Activated naive CD8-positive, alpha-beta T cell (primary cell): ENCODE measurements around the gene MMP20.

Experiments used
- H3K27ac Mint-ChIP-seq: one replicate; pipeline ENCODE4 v1.8.0; 2021; ENCODE audit warnings: mixed read lengths
- H3K27me3 Mint-ChIP-seq: one replicate; pipeline ENCODE4 v1.8.0; 2021; ENCODE audit warnings: mixed read lengths
- H3K36me3 Mint-ChIP-seq: one replicate; pipeline ENCODE4 v1.8.0; 2021; ENCODE audit warnings: mixed read lengths
- H3K4me1 Mint-ChIP-seq: one replicate; pipeline ENCODE4 v1.8.0; 2021; ENCODE audit warnings: low read depth, mixed read lengths
- H3K4me3 Mint-ChIP-seq: one replicate; pipeline ENCODE4 v1.8.0; 2021; ENCODE audit warnings: mild to moderate bottlenecking, mixed read lengths
- H3K9me3 Mint-ChIP-seq: one replicate; pipeline ENCODE4 v1.8.0; 2021; ENCODE audit warnings: low read depth, mixed read lengths

MMP20 gene

GRCh38 chr11:102568851-102569250, 56.3 kb downstream of the MMP20 start:
- no peak overlapping the region for H3K27ac Mint-ChIP-seq
- H3K4me3 Mint-ChIP-seq: no peak overlapping the region
- peaks cover 4% of the 10 kb centered on the region for H3K4me1 Mint-ChIP-seq
- H3K27me3 Mint-ChIP-seq: no peaks in the 10 kb centered on the region
- H3K9me3 Mint-ChIP-seq: peaks cover 16% of the 10 kb centered on the region
- peaks cover 19% of the 10 kb centered on the region for H3K36me3 Mint-ChIP-seq

GRCh38 chr11:102566112-102566511, 59.0 kb downstream of the MMP20 start:
- no peak overlapping the region for H3K4me3 Mint-ChIP-seq
- H3K36me3 Mint-ChIP-seq: peaks cover 19% of the 10 kb centered on the region
- H3K4me1 Mint-ChIP-seq: peaks cover 24% of the 10 kb centered on the region
- no peaks in the 10 kb centered on the region for H3K27me3 Mint-ChIP-seq
- no peak overlapping the region for H3K27ac Mint-ChIP-seq
- peaks cover 11% of the 10 kb centered on the region for H3K9me3 Mint-ChIP-seq

DNA sequence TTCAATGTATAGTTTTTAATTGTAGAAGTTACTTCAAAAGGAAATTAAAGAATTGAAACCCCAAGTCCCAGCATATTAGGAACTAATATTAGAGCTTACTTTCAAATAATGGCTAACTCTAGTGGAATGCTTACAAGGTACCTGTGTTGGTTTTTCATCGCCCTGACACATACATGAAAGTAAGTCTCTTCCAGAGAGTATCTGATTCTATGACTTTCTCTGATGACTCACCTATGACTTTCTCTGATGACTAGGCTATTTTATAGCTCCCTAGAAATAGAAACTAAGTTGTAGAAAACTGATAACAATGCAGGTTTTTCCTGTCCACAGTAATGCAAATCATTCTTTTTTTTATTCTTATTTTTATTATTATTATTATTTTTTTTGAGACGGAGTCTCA, 61.0 kb downstream of the MMP20 start:
- H3K27ac Mint-ChIP-seq: no peak overlapping the region
- H3K4me3 Mint-ChIP-seq: no peak overlapping the region
- H3K27me3 Mint-ChIP-seq: no peaks in the 10 kb centered on the region
- H3K9me3 Mint-ChIP-seq: peaks cover 7% of the 10 kb centered on the region
- peaks cover 42% of the 10 kb centered on the region for H3K4me1 Mint-ChIP-seq
- H3K36me3 Mint-ChIP-seq: peaks cover 13% of the 10 kb centered on the region

DNA sequence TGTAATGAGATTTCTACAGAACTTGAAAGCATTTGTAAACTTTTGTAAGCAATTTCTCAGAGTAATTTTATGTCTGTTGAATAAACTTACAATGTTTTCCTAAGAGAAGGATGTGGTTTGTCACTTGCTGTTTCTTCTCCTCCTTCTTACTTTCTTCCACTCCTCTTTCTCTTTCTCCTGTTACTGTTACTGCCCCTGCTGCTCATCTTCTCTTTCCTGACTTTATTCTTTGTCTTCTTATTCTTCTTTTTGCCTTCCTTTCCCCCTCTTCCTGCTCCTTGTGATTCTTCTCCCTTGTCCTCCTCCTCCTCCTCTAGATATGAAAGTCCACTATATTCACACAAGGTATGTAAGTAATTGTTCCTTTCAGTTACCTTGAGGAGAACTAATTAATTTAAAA, 63.5 kb downstream of the MMP20 start:
- Mint-ChIP-seq H3K27me3 (no peaks in the 10 kb centered on the region), H3K4me3 (no peak overlapping the region), H3K4me1 (peaks cover 44% of the 10 kb centered on the region), H3K36me3 (peaks cover 4% of the 10 kb centered on the region), H3K9me3 (no peaks in the 10 kb centered on the region), H3K27ac (peak overlapping the region; percentile 25)

- Mint-ChIP-seq H3K27me3 (no peaks in the 10 kb centered on the region), H3K4me1 (peaks cover 44% of the 10 kb centered on the region), H3K36me3 (no peaks in the 10 kb centered on the region), H3K9me3 (no peaks in the 10 kb centered on the region), H3K4me3 (peak overlapping the region; percentile 82), H3K27ac (peak overlapping the region; percentile 94)
Measured at GRCh38 chr11:102560555-102561011, 64.5 kb downstream of the MMP20 start.

DNA sequence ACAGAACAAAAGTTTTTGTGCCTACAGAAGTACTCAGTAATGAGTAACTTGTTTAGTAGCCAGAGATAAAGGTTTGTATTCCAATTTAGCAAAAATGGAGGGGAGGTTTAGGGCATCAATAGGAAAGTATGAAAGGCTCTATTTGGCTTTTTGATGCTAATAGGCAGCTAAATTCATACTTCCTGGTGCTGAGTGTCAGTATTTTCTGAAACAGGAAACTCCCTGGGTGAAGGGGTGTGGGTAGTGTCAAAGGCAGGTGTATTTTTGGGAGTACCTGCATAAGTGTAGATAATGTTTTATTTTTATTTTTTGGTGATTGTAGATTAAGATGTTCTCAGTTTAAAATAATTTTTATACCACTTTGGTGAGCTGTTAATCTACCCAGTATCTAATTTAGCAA, 65.3 kb downstream of the MMP20 start:
- Mint-ChIP-seq H3K4me3 (peak overlapping the region; percentile 38), H3K9me3 (no peaks in the 10 kb centered on the region), H3K27ac (peak overlapping the region; percentile 94), H3K27me3 (no peaks in the 10 kb centered on the region), H3K36me3 (no peaks in the 10 kb centered on the region), H3K4me1 (peaks cover 44% of the 10 kb centered on the region)

GRCh38 chr11:102555091-102555490, 70.0 kb downstream of the MMP20 start:
- H3K27ac Mint-ChIP-seq: no peak overlapping the region
- H3K36me3 Mint-ChIP-seq: no peaks in the 10 kb centered on the region
- no peaks in the 10 kb centered on the region for H3K27me3 Mint-ChIP-seq
- H3K4me1 Mint-ChIP-seq: peaks cover 12% of the 10 kb centered on the region
- no peaks in the 10 kb centered on the region for H3K9me3 Mint-ChIP-seq
- no peak overlapping the region for H3K4me3 Mint-ChIP-seq

DNA sequence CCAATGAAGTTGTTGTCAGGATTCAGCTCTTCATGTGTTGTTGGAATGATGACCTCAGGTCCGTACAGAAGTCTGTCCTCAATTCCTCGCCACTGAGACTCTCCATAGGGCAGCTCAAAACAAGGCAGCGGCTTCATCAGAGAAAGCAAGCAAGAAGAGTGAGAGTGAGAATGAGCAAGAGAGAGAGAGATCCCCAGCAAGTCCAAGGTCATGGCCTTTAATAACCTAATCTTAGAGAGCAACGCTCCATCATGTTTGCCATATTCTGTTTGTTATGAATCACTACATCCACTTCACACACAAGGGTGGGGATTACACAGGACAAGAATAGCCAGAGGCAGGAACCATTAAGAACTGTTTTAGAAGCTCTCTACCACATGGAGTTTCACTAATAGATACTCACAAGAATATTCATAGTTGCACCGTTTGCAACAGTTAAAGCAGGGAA, 71.3 kb downstream of the MMP20 start:
- Mint-ChIP-seq H3K27me3 (no peaks in the 10 kb centered on the region), H3K9me3 (no peaks in the 10 kb centered on the region), H3K4me3 (no peak overlapping the region), H3K27ac (no peak overlapping the region), H3K4me1 (no peaks in the 10 kb centered on the region), H3K36me3 (no peaks in the 10 kb centered on the region)

DNA sequence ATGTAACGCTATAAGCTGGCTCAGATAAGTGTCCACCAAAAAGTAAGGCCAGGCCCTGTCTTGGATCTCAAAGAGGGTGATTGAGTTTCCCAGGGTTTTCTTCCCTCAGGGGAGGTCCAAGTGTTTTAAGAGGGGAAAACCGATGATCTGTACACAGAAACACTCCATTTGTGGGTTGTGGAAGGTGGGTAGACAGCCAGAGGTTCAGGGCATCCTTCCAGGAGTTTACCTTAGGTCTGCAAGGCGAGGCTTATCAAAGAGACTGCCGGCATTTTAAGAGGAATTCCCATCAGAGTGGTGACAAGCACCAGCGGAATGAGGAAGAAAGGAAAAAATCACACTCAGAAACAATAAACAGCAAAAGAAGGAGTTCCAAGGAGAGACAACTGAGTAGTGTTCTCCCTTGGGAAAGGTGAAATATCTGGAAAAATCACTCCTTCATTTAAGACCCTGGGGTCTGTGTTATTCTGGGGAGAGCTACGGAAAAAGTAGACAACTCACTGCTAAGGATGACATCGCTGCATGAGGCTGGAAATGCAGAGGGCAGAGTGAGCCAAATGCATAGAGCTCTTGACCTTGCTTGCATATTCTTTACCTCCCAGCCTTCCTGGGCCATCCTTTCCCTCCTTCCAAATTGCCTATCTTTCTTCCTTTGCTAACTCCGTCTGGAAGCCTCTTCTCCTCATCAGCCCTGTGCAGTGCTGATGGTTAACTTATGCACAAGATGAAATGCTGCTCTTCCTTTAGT, 72.5 kb downstream of the MMP20 start:
- no peaks in the 10 kb centered on the region for H3K9me3 Mint-ChIP-seq
- H3K4me1 Mint-ChIP-seq: no peaks in the 10 kb centered on the region
- no peaks in the 10 kb centered on the region for H3K36me3 Mint-ChIP-seq
- H3K27ac Mint-ChIP-seq: no peak overlapping the region
- no peak overlapping the region for H3K4me3 Mint-ChIP-seq
- no peaks in the 10 kb centered on the region for H3K27me3 Mint-ChIP-seq

DNA sequence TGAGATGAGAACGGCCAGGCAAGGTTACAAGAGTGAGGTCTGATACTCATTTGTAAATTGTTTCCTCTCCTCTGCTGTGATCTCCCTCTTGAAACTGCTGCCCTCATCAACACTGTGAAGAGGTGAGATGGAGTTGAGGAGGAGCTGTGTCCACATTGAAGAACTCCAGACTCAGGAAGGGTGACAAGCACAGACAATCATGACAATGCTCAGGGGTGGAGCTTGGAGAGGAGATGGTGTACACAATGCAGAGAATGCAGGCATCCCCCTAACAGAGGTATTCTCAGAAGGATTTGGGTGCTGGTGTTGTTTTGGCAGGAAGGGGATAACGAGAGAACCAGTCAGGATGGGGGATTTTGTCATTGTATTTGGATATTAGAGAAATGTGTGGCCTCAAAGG, 73.1 kb downstream of the MMP20 start:
- no peaks in the 10 kb centered on the region for H3K4me1 Mint-ChIP-seq
- no peaks in the 10 kb centered on the region for H3K27me3 Mint-ChIP-seq
- H3K9me3 Mint-ChIP-seq: no peaks in the 10 kb centered on the region
- no peak overlapping the region for H3K4me3 Mint-ChIP-seq
- H3K27ac Mint-ChIP-seq: no peak overlapping the region
- no peaks in the 10 kb centered on the region for H3K36me3 Mint-ChIP-seq

- Mint-ChIP-seq H3K27ac (no peak overlapping the region), H3K27me3 (no peaks in the 10 kb centered on the region), H3K36me3 (no peaks in the 10 kb centered on the region), H3K4me1 (no peaks in the 10 kb centered on the region), H3K4me3 (no peak overlapping the region), H3K9me3 (no peaks in the 10 kb centered on the region)
Measured at GRCh38 chr11:102551169-102551781, 73.9 kb downstream of the MMP20 start.

- Mint-ChIP-seq H3K9me3 (no peaks in the 10 kb centered on the region), H3K4me3 (no peak overlapping the region), H3K4me1 (no peaks in the 10 kb centered on the region), H3K27ac (no peak overlapping the region), H3K36me3 (no peaks in the 10 kb centered on the region), H3K27me3 (no peaks in the 10 kb centered on the region)
Measured at GRCh38 chr11:102546923-102547471, 78.1 kb downstream of the MMP20 start.

DNA sequence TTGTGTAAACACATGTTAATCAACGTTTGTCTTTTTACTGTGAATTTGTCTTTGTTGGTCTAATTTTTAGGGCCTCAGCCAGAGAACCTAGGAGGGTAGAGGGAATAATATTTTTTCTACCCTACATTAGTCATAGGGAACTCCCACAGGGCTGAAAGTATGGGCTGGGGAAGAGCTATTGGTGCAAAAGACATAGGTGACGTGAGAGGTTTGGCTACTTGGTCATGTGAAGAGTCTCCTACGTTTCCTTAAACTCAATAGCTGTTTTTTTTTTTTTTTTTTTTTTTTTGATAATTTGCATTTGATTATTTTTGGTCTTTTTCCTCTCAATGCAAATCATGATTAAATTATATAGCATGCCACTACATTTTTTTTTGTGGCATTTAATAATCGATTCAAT, 78.7 kb downstream of the MMP20 start:
- Mint-ChIP-seq H3K36me3 (no peaks in the 10 kb centered on the region), H3K4me1 (no peaks in the 10 kb centered on the region), H3K9me3 (no peaks in the 10 kb centered on the region), H3K27ac (no peak overlapping the region), H3K27me3 (no peaks in the 10 kb centered on the region), H3K4me3 (no peak overlapping the region)

DNA sequence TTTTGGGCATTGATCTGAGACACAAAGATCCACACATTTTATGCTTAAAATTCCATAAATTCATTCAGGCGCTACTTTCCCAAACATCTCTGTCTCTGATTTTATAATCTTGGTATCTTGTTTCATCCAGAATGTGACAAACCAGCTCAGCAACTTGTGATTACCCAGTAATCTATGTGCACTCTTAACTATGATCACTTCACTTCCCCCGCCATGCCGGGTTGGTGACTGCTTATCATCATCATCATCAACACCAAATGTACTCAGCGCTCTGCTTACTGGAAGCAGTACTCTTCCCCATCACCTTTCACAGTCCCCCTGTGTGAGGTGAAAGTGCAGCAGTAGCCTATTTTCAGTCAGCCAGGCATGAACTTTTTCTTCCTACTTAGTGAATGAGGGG, 79.4 kb downstream of the MMP20 start:
- no peaks in the 10 kb centered on the region for H3K4me1 Mint-ChIP-seq
- H3K36me3 Mint-ChIP-seq: no peaks in the 10 kb centered on the region
- no peaks in the 10 kb centered on the region for H3K27me3 Mint-ChIP-seq
- no peak overlapping the region for H3K27ac Mint-ChIP-seq
- H3K9me3 Mint-ChIP-seq: no peaks in the 10 kb centered on the region
- no peak overlapping the region for H3K4me3 Mint-ChIP-seq

GRCh38 chr11:102544594-102544993, 80.5 kb downstream of the MMP20 start:
- Mint-ChIP-seq H3K36me3 (no peaks in the 10 kb centered on the region), H3K4me3 (no peak overlapping the region), H3K4me1 (no peaks in the 10 kb centered on the region), H3K27me3 (peaks cover 1% of the 10 kb centered on the region), H3K9me3 (no peaks in the 10 kb centered on the region), H3K27ac (no peak overlapping the region)
